ENCODE data around the gene POLD1. TPM values are rescaled to one million over a fixed set of nuclear protein-coding genes. Genes with fewer than 3 reads are reported as not detected.

The POLD1 gene
- polyA plus RNA-seq, 3 donors, result 24.1 to 36.6 (median 33.2) TPM

- no peak for DNase-seq (ENCODE audit: extremely low read depth in 1 of 11, low read depth in 9 of 11, low spot score in 4 of 11)
These were observed 66.4 kb downstream of the POLD1 start for GRCh38 chr19:50450369-50451222.

GRCh38 chr19:50451223-50451534 lies 67.0 kb downstream of the POLD1 start:
- no peak for DNase-seq (ENCODE audit: extremely low read depth in 1 of 11, low read depth in 9 of 11, low spot score in 4 of 11)

- DNase-seq (ENCODE audit: extremely low read depth in 1 of 11, low read depth in 9 of 11, low spot score in 4 of 11), result no peak
These were observed 69.1 kb downstream of the POLD1 start for GRCh38 chr19:50453243-50453642.

- no peak for DNase-seq (ENCODE audit: extremely low read depth in 1 of 11, low read depth in 9 of 11, low spot score in 4 of 11)
These were observed 71.8 kb downstream of the POLD1 start for GRCh38 chr19:50455992-50456391.

- DNase-seq (ENCODE audit: extremely low read depth in 1 of 11, low read depth in 9 of 11, low spot score in 4 of 11), result no peak
These were observed 73.2 kb downstream of the POLD1 start for GRCh38 chr19:50457300-50457699.

- peak in 1 of 11 donors; percentile 27 for DNase-seq (ENCODE audit: extremely low read depth in 1 of 11, low read depth in 9 of 11, low spot score in 4 of 11)
These were observed 74.4 kb downstream of the POLD1 start for GRCh38 chr19:50458396-50459066.

GRCh38 chr19:50459067-50459456 lies 74.9 kb downstream of the POLD1 start:
- no peak for DNase-seq (ENCODE audit: extremely low read depth in 1 of 11, low read depth in 9 of 11, low spot score in 4 of 11)

GRCh38 chr19:50459638-50460037 lies 75.5 kb downstream of the POLD1 start:
- no peak for DNase-seq (ENCODE audit: extremely low read depth in 1 of 11, low read depth in 9 of 11, low spot score in 4 of 11)

- peak in 1 of 11 donors; percentile 28 for DNase-seq (ENCODE audit: extremely low read depth in 1 of 11, low read depth in 9 of 11, low spot score in 4 of 11)
These were observed 76.1 kb downstream of the POLD1 start for GRCh38 chr19:50460161-50460765.

- peak in 5 of 11 donors; percentile 35 to 57 (median 53) for DNase-seq (ENCODE audit: extremely low read depth in 1 of 11, low read depth in 9 of 11, low spot score in 4 of 11)
These were observed 77.1 kb downstream of the POLD1 start for GRCh38 chr19:50461066-50461875.

GRCh38 chr19:50462970-50463369 lies 78.8 kb downstream of the POLD1 start:
- no peak for DNase-seq (ENCODE audit: extremely low read depth in 1 of 11, low read depth in 9 of 11, low spot score in 4 of 11)

- DNase-seq (ENCODE audit: extremely low read depth in 1 of 11, low read depth in 9 of 11, low spot score in 4 of 11), result no peak
These were observed 80.2 kb downstream of the POLD1 start for GRCh38 chr19:50464348-50464747.

GRCh38 chr19:50465000-50465399 lies 80.9 kb downstream of the POLD1 start:
- no peak for DNase-seq (ENCODE audit: extremely low read depth in 1 of 11, low read depth in 9 of 11, low spot score in 4 of 11)

- peak in 1 of 11 donors; percentile 33 for DNase-seq (ENCODE audit: extremely low read depth in 1 of 11, low read depth in 9 of 11, low spot score in 4 of 11)
These were observed 82.0 kb downstream of the POLD1 start for GRCh38 chr19:50465986-50466705.

GRCh38 chr19:50466706-50467039 lies 82.5 kb downstream of the POLD1 start:
- DNase-seq (ENCODE audit: extremely low read depth in 1 of 11, low read depth in 9 of 11, low spot score in 4 of 11), result no peak

- DNase-seq (ENCODE audit: extremely low read depth in 1 of 11, low read depth in 9 of 11, low spot score in 4 of 11), result no peak
These were observed 83.4 kb downstream of the POLD1 start for GRCh38 chr19:50467566-50467965.

Data from renal cortex interstitium (tissue), 11 donors.